GM23248 (cell line): ENCODE measurements around the gene DXO.
"Not testable (repeated sequence)": the region's sequence is repeated elsewhere in the genome, so short reads cannot be mapped to it uniquely, and the experiment has no call there.

ENCODE experiments used
- EZH2 ChIP-seq: fragments of 200-600 bp; sonication (generic); IDR thresholded peaks from 2 replicates; pipeline ENCODE4 v1.6.1; 2018; ENCODE audit warnings: antibody characterized with exemption, mild to moderate bottlenecking; ENCODE audit not compliant: insufficient read depth, poor library complexity, severe bottlenecking
- EZH2phosphoT487 ChIP-seq: fragments of 200-600 bp; sonication (generic); IDR thresholded peaks from 2 replicates; pipeline ENCODE4 v1.6.1; 2018; ENCODE audit warnings: antibody characterized with exemption, moderate library complexity, mild to moderate bottlenecking, low read depth; ENCODE audit not compliant: insufficient read depth

- not testable (repeated sequence) for TF ChIP-seq EZH2phosphoT487, EZH2
Measured at GRCh38 chr6:32013738-32014137, 41.8 kb upstream of the DXO start.
